Metanephros (tissue), 2 donors: ENCODE measurements around the gene SAPCD1. TPM values are rescaled to one million over a fixed set of nuclear protein-coding genes. Genes with fewer than 3 reads are reported as not detected.

Experiments
- small RNA-seq: library from RNA; depleted of rRNA; stranded (forward); fragments of <200 nt; gene quantifications from one replicate; pipeline ENCODE3, GENCODE V24; 2014; ENCODE audit warnings: low replicate concordance
- total RNA-seq: library from RNA; depleted of rRNA; stranded (reverse); fragments of >200 nt; gene quantifications from one replicate; pipeline ENCODE4 v1.2.3, GENCODE V29; 2014

Gene SAPCD1
- total RNA-seq: 4.3 TPM

GRCh38 chr6:31762356-31762755, at the start of gene SAPCD1:
Gene SAPCD1, plus strand, starts transcription at chr6:31762656. Its CDS starts 399 bp downstream, at chr6:31763055.

GRCh38 chr6:31715022-31715958, 47.2 kb upstream of the SAPCD1 start, which contains the start of gene LY6G6D:
Gene LY6G6D, plus strand, starts transcription at chr6:31715348. Its CDS starts 8 bp downstream, at chr6:31715356.

GRCh38 chr6:31721351-31722020, 41.0 kb upstream of the SAPCD1 start, which contains the start of gene LY6G6C:
Gene LY6G6C, minus strand, starts transcription at chr6:31721746. Its CDS starts 67 bp downstream, at chr6:31721679.

DNA sequence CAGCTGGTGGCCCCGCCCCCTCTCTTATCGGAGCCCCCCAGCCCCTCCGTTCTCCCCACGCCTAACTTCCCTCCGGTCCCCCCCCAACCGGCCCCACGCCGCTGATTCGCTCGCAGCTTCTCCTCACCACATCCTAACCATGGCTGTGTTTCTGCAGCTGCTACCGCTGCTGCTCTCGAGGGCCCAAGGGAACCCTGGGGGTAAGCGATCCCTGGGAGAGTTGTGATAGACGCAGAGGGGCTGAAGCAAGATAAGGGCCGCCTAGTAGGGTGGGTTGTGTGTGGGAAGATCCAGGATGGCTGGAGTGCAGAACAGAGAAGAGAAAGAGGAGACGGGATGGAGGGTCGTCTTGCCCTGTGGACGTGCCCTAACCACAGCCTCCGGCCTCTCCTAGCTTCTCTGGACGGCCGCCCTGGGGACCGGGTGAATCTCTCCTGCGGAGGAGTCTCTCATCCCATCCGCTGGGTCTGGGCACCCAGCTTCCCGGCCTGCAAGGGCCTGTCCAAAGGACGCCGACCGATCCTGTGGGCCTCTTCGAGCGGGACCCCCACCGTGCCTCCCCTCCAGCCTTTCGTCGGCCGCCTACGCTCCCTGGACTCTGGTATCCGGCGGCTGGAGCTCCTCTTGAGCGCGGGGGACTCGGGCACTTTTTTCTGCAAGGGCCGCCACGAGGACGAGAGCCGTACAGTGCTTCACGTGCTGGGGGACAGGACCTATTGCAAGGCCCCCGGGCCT, 39.0 kb upstream of the SAPCD1 start, which contains the start of gene MPIG6B:
Gene MPIG6B, plus strand, starts transcription at position 129 of the 735 bp plus-strand sequence. Its CDS starts 11 bp downstream, at position 140.

DNA sequence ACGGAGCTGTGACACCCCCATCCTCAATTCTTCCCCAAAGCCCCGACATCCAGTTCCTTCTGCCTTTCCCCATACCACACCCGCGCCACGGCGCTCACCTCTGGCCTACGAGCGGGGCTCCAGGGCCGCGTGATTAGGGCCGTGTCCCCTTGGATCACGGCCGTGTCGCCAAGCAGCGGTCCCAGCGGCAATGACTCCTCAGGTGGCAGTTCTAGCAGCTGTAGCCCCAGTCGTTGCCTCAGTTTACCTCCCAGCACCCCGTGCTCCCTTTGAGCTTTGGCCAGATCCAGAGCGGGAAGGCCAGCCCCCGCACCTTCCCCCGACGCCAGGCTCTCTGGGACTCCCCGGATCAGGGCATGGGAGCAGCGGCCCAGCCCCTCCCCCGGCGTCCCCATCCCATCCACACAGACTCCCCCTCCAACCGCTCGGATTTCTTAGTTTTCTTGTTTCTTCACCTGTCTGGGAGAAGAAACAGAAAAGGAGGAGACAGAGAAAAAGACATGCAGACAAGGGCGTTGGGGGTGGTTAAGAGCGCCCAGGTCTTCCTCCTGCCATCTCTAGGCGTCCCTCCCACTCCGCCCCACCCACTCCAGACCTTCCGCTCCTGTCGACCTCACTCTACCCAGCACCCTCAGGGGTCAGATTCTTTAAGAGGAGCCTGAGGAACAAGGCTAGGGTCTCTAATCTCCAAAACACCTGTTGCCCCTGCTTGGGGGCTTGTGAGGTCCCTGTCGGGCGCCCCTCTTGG, 33.5 kb upstream of the SAPCD1 start, which contains the start of gene DDAH2:
Gene DDAH2, minus strand, starts transcription at position 533 of the 748 bp plus-strand sequence. Its CDS starts 138 bp downstream, at position 395.

DNA sequence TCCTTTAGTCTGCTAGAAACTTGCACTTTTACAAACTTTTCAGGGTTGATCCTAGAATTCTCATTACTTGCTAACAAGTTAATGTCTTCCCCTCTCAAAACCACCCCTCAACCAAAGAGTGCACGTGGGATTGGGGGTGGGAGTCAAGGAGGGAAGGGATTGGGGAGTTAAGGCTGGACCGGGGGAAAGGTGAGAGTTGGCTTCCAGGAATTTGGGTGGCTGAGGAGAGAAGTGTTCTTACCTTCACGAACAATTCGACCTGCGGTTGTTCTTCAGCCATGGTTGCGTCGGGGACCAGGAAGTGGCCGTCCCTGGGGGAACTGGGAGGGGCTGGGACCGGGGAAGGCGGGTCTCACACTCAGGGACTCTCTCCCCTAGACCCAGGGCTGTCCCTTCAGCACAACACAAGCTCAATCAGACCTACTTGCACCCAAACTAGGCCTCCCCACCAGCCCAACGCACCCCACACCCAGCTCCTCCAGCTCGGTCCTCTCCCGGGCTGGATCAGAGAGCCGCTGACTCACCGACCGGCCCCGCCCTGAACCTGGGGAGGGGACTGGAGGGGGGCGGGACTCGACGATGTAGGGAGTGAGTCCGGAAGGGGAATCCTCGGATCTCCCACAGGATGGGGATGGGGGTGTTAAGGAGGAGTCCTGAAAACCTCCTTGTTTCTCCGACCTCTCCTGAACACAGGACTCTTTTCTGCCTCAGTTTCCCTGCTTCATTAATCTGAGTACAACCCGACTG, 26.3 kb upstream of the SAPCD1 start, which contains the start of gene CLIC1:
Gene CLIC1, minus strand, starts transcription at position 510 of the 747 bp plus-strand sequence. Its CDS starts 230 bp downstream, at position 280.

DNA sequence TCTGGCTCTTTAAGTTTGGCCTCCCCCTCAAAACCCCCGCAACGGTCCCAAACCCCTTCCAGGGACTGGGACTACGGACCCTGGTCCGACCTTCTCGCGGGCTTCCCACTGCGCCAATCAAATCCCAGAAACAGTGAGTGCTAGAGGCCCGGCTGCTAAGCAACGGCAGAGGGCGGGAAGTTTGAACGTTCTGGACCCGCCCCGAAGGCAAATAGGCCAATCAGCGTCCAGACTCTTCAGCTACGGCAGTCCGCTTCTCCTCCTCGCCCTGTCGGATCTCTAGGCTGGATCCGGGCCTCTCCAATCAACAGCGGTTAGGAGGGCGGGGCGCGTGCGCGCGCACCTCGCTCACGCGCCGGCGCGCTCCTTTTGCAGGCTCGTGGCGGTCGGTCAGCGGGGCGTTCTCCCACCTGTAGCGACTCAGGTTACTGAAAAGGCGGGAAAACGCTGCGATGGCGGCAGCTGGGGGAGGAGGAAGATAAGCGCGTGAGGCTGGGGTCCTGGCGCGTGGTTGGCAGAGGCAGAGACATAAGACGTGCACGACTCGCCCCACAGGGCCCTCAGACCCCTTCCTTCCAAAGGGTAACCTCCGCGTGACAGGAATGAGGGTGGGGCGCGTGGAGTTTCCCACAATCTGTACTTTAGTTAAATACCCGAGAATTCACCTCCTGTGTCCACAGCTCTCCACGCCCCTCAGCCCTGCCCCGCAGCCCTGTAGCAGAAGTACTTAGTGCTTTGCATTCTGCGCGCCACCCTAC, 22.6 kb upstream of the SAPCD1 start, which contains the start of gene MSH5:
Gene MSH5, plus strand, starts transcription at position 367 of the 758 bp plus-strand sequence. CDS start 462 bp downstream, outside the sequence.

DNA sequence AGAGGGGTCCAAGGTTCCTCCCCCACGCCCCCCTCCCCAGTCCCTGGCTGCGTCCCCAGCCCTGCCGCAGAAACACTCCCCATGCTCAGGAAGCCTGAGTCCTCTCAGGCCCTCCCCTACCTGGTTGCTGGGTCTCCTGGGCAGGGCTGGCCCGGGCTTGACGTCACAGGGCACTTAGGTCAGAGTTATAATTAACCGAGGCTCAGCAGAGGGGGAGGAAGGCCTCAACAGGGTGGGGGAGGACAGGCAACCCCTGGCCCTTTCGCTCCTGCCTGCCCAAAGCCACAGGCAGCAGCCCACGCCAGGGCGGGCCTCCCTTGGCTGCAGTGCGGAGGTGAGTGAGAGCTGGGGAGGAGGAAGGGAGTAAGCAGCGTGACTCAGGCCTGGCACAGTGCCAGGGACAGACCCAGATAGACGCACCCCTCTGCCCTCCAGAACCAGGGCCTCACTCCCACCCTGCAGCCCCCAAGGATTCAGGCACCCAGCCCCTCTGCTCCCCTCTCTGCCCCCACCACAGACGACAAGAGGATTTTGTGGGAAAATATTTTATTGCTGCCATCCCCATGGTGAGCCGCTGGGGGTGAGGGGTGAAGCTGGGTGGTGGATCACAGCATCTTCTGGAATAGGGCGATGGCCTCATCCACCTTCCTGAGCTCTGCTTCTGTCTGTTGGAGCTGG, 14.7 kb downstream of the SAPCD1 start, which contains the start of gene VWA7:
Gene VWA7, minus strand, starts transcription at position 340 of the 678 bp plus-strand sequence. CDS start 549 bp downstream, outside the sequence.

DNA sequence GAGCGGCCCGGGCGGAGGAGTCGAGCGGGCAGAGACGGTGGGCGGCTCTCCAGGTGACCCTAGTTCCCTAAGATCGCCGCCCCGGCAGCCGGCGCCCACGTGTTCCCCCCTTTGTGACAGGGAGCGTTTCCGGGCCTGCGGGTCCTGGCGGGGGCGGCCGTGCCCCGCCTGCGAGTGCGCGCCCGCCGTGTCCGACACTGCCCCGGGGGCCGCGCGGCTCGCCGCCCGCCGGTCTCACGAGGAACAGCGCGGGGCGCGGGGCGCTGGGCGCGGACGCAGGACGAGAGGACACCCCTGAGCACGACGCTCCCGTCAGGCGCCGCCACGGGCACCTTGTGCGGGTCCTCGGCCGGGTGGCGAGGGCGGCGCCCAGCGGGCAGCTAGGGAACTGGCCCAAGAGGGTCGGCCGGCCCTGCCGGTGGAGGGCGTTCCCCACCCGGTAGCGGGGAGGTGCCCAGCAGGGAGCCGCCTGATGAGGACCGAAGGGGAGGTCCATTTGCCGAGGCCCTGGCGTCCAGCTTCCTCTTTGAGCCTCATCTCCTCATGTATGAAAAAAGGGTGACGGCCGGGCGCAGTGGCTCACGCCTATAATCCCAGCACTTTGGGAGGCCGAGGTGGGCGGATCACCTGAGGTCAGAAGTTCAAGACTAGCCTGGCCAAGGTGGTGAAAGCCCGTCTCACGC, 33.3 kb downstream of the SAPCD1 start, which contains the start of gene VARS1:
Gene VARS1, minus strand, starts transcription at position 137 of the 683 bp plus-strand sequence. CDS start 535 bp downstream, outside the sequence.

GRCh38 chr6:31806470-31807272, 44.2 kb downstream of the SAPCD1 start, which contains the start of gene LSM2:
Gene LSM2, minus strand, starts transcription at chr6:31806966. Its CDS starts 209 bp downstream, at chr6:31806757.

Small RNAs within 50 kb of the gene (small RNA-seq; reads per million reads assigned to genes)
- not detected for gene LY6G6D
- gene MSH5-SAPCD1: not detected
- not detected for gene RF00019
- not detected for gene RNU6-850P
- gene SAPCD1: not detected

Other genes with a start within 250 kb of the SAPCD1 start
- gene MCCD1, start 233.7 kb upstream of the SAPCD1 start, total RNA-seq: 9.8 TPM
- 530 TPM for gene DDX39B, start 220.7 kb upstream of the SAPCD1 start, total RNA-seq
- 2.2 TPM for gene ATP6V1G2, start 216.0 kb upstream of the SAPCD1 start, total RNA-seq
- gene NFKBIL1, start 215.0 kb upstream of the SAPCD1 start, total RNA-seq: 26.4 TPM
- gene LTA, start 190.4 kb upstream of the SAPCD1 start, total RNA-seq: not detected
- 0.35 TPM for gene TNF, start 187.1 kb upstream of the SAPCD1 start, total RNA-seq
- 3.1 TPM for gene LTB, start 180.2 kb upstream of the SAPCD1 start, total RNA-seq
- 12.3 TPM for gene LST1, start 176.4 kb upstream of the SAPCD1 start, total RNA-seq
- gene NCR3, start 169.7 kb upstream of the SAPCD1 start, total RNA-seq: 0.35 TPM
- 18.7 TPM for gene AIF1, start 147.4 kb upstream of the SAPCD1 start, total RNA-seq
- gene PRRC2A, start 141.9 kb upstream of the SAPCD1 start, total RNA-seq: 111 TPM
- 208 TPM for gene BAG6, start 110.0 kb upstream of the SAPCD1 start, total RNA-seq
- gene APOM, start 106.8 kb upstream of the SAPCD1 start, total RNA-seq: 24.0 TPM
- gene C6orf47, start 101.9 kb upstream of the SAPCD1 start, total RNA-seq: 18.3 TPM
- 16.5 TPM for gene GPANK1, start 97.7 kb upstream of the SAPCD1 start, total RNA-seq
- gene CSNK2B, start 96.6 kb upstream of the SAPCD1 start, total RNA-seq: 99.5 TPM
- 3.3 TPM for gene LY6G5B, start 92.7 kb upstream of the SAPCD1 start, total RNA-seq
- gene LY6G5C, start 81.6 kb upstream of the SAPCD1 start, total RNA-seq: 1.1 TPM
- gene ABHD16A, start 59.3 kb upstream of the SAPCD1 start, total RNA-seq: 56.0 TPM
- not detected for gene LY6G6F, start 55.8 kb upstream of the SAPCD1 start, total RNA-seq
- not detected for gene LY6G6D, start 47.3 kb upstream of the SAPCD1 start, total RNA-seq
- gene LY6G6C, start 40.9 kb upstream of the SAPCD1 start, total RNA-seq: not detected
- gene MPIG6B, start 39.3 kb upstream of the SAPCD1 start, total RNA-seq: 4.7 TPM
- 121 TPM for gene DDAH2, start 33.4 kb upstream of the SAPCD1 start, total RNA-seq
- 227 TPM for gene CLIC1, start 26.1 kb upstream of the SAPCD1 start, total RNA-seq
- gene MSH5, start 22.7 kb upstream of the SAPCD1 start, total RNA-seq: 18.9 TPM
- gene VWA7, start 14.7 kb downstream of the SAPCD1 start, total RNA-seq: 8.6 TPM
- gene VARS1, start 33.1 kb downstream of the SAPCD1 start, total RNA-seq: 38.8 TPM
- gene LSM2, start 44.3 kb downstream of the SAPCD1 start, total RNA-seq: 33.5 TPM
- 2.9 TPM for gene HSPA1L, start 52.6 kb downstream of the SAPCD1 start, total RNA-seq
- gene HSPA1A, start 52.9 kb downstream of the SAPCD1 start, total RNA-seq: 1,222 TPM
- gene HSPA1B, start 65.1 kb downstream of the SAPCD1 start, total RNA-seq: 1,232 TPM
- gene NEU1, start 100.2 kb downstream of the SAPCD1 start, total RNA-seq: 46.4 TPM
- 28.4 TPM for gene SLC44A4, start 116.3 kb downstream of the SAPCD1 start, total RNA-seq
- 71.4 TPM for gene EHMT2, start 135.0 kb downstream of the SAPCD1 start, total RNA-seq
- 14.4 TPM for gene ZBTB12, start 139.4 kb downstream of the SAPCD1 start, total RNA-seq
- 7.1 TPM for gene C2, start 165.1 kb downstream of the SAPCD1 start, total RNA-seq
- gene CFB, start 183.4 kb downstream of the SAPCD1 start, total RNA-seq: 9.9 TPM
- 50.0 TPM for gene NELFE, start 196.3 kb downstream of the SAPCD1 start, total RNA-seq
- 53.5 TPM for gene SKIC2, start 196.5 kb downstream of the SAPCD1 start, total RNA-seq
- 20.1 TPM for gene DXO, start 209.5 kb downstream of the SAPCD1 start, total RNA-seq
- gene C4A, start 219.4 kb downstream of the SAPCD1 start, total RNA-seq: 48.4 TPM